ENCODE results near the gene CCL22. TPM values are rescaled to one million over a fixed set of nuclear protein-coding genes. Genes with fewer than 3 reads are reported as not detected.

Gene CCL22
- total RNA-seq, 2 donors from 2014 or later, result 0.24 to 1.7 TPM

DNA sequence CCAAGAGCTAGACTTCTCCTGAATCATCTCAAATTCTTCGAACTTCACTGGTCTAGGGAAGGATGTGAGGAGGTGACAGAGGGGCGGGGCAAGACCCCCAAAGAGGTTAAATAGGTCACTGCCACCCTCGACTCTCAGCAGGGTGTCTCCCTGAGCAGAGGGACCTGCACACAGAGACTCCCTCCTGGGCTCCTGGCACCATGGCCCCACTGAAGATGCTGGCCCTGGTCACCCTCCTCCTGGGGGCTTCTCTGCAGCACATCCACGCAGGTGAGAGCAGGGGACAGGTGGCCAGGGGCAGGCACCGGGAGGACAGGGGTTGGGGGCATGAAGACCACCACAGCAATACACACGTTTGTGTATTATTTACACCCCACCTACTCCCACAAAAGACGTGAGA is 55.1 kb downstream of the CCL22 start:
- H3K27me3 ChIP-seq, result no peaks in the 10 kb centered on the region
- H3K4me1 ChIP-seq, result no peaks in the 10 kb centered on the region
- H3K4me3 ChIP-seq, result no peak overlapping the region
- intact Hi-C loops (cut with DNase I), result no loop called here
- no peak overlapping the region for H3K27ac ChIP-seq
- H3K36me3 ChIP-seq, result no peaks in the 10 kb centered on the region
- H3K9me3 ChIP-seq, result no peaks in the 10 kb centered on the region
- no peak for DNase-seq
- TF ChIP-seq, protein P1, sequence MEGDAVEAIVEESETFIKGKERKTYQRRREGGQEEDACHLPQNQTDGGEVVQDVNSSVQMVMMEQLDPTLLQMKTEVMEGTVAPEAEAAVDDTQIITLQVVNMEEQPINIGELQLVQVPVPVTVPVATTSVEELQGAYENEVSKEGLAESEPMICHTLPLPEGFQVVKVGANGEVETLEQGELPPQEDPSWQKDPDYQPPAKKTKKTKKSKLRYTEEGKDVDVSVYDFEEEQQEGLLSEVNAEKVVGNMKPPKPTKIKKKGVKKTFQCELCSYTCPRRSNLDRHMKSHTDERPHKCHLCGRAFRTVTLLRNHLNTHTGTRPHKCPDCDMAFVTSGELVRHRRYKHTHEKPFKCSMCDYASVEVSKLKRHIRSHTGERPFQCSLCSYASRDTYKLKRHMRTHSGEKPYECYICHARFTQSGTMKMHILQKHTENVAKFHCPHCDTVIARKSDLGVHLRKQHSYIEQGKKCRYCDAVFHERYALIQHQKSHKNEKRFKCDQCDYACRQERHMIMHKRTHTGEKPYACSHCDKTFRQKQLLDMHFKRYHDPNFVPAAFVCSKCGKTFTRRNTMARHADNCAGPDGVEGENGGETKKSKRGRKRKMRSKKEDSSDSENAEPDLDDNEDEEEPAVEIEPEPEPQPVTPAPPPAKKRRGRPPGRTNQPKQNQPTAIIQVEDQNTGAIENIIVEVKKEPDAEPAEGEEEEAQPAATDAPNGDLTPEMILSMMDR (IDR thresholded peaks at IDR 0.05), result no peak
- no peak overlapping the region for H3K9ac ChIP-seq (ENCODE audit: low read depth in 2 of 2, low read length in 2 of 2)

Other genes with a start within 250 kb of the CCL22 start
- 100 to 1,000 TPM in 1 of 2 donors, 10 to 100 TPM in 1; 80.9 to 108 TPM for gene PSME3IP1, start 172.7 kb upstream of the CCL22 start, total RNA-seq
- 10 to 100 TPM; 33.7 to 51.0 TPM for gene RSPRY1, start 172.5 kb upstream of the CCL22 start, total RNA-seq
- 10 to 100 TPM; 28.6 to 32.7 TPM for gene ARL2BP, start 113.5 kb upstream of the CCL22 start, total RNA-seq
- gene PLLP, start 74.1 kb upstream of the CCL22 start, total RNA-seq, result 10 to 100 TPM; 11.6 to 16.7 TPM
- gene CX3CL1, start 13.7 kb downstream of the CCL22 start, total RNA-seq, result 1 to 10 TPM; 1.8 to 4.6 TPM
- not detected for gene CCL17, start 46.0 kb downstream of the CCL22 start, total RNA-seq
- gene CIAPIN1, start 88.6 kb downstream of the CCL22 start, total RNA-seq, result 10 to 100 TPM; 54.9 to 67.4 TPM
- 100 to 1,000 TPM; 104 to 125 TPM for gene COQ9, start 88.7 kb downstream of the CCL22 start, total RNA-seq
- gene POLR2C, start 103.9 kb downstream of the CCL22 start, total RNA-seq, result 10 to 100 TPM; 55.7 to 56.0 TPM
- gene DOK4, start 127.7 kb downstream of the CCL22 start, total RNA-seq, result 100 to 1,000 TPM; 121 to 141 TPM
- 1 to 10 TPM; 1.9 to 2.5 TPM for gene CCDC102A, start 177.8 kb downstream of the CCL22 start, total RNA-seq
- gene ADGRG5, start 183.9 kb downstream of the CCL22 start, total RNA-seq, result 1 to 10 TPM; 1.4 to 3.0 TPM